ENCODE data around the gene ARAP3.

DNA sequence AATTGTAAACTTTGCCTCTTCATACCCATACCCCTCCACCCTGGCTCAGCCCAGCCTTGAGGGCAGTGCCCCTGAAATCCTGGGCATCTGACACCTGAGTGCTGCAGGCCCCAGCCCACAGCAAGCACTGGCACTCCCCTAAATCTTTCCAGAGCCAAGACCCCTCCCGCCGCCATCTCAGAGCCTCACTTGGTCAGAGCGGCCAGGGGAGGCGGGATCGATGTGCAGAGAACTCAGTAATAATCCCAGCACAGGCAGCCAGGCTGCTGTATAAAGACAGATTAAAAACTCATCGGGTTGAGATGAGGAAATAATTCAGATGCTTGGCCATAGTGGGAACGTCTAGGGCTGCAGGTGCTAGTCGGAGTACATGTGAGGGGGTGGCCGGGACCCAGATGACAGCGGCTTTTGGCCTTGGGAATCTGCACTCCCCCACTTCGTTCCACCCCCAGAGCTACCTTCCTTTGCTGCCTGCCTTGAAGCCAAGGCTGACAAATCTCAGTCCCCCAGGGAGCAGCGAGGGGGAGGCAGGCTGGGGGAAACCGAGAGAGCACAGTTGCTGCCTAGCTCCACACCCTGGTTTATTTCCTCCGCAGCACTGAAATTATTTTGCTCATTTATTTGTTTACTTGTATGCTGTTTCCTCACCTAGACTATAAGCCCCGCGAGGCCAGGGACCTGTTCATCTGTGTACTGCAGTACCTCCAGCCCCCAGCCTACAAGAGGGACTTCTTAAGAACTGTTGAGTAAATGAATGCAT is 19.5 kb upstream of the ARAP3 start:
- TF ChIP-seq, protein P1, sequence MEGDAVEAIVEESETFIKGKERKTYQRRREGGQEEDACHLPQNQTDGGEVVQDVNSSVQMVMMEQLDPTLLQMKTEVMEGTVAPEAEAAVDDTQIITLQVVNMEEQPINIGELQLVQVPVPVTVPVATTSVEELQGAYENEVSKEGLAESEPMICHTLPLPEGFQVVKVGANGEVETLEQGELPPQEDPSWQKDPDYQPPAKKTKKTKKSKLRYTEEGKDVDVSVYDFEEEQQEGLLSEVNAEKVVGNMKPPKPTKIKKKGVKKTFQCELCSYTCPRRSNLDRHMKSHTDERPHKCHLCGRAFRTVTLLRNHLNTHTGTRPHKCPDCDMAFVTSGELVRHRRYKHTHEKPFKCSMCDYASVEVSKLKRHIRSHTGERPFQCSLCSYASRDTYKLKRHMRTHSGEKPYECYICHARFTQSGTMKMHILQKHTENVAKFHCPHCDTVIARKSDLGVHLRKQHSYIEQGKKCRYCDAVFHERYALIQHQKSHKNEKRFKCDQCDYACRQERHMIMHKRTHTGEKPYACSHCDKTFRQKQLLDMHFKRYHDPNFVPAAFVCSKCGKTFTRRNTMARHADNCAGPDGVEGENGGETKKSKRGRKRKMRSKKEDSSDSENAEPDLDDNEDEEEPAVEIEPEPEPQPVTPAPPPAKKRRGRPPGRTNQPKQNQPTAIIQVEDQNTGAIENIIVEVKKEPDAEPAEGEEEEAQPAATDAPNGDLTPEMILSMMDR (IDR thresholded peaks at IDR 0.05; ENCODE audit: low read depth, low read length): no peak
- TF ChIP-seq EZH2phosphoT487 (IDR thresholded peaks at IDR 0.05; ENCODE audit: low read depth): no peak
